ENCODE results near the gene EPB41L3.

The EPB41L3 gene

GRCh38 chr18:5530629-5531178 lies 13.1 kb downstream of the EPB41L3 start:
- TF ChIP-seq CTCF (IDR thresholded peaks at IDR 0.05) = no peak
- no peak for DNase-seq
- Mint-ChIP-seq H3K4me1 (peaks cover 33% of the 10 kb centered on the region), H3K9me3 (no peaks in the 10 kb centered on the region), H3K27ac (no peak overlapping the region), H3K36me3 (ENCODE audit: low read depth) (peaks cover 8% of the 10 kb centered on the region), H3K4me3 (no peak overlapping the region), H3K27me3 (ENCODE audit: low read depth, poor library complexity) (no peaks in the 10 kb centered on the region)

- Mint-ChIP-seq H3K27ac (no peak overlapping the region), H3K36me3 (ENCODE audit: low read depth) (no peaks in the 10 kb centered on the region), H3K4me1 (peaks cover 39% of the 10 kb centered on the region), H3K4me3 (no peak overlapping the region), H3K9me3 (no peaks in the 10 kb centered on the region), H3K27me3 (ENCODE audit: low read depth, poor library complexity) (no peaks in the 10 kb centered on the region)
- TF ChIP-seq CTCF (IDR thresholded peaks at IDR 0.05) = no peak
- no peak for DNase-seq
Observed at GRCh38 chr18:5529471-5529870, 14.3 kb downstream of the EPB41L3 start.

- Mint-ChIP-seq H3K27ac (peak overlapping the region; percentile 17), H3K36me3 (ENCODE audit: low read depth) (no peaks in the 10 kb centered on the region)
Observed at GRCh38 chr18:5527603-5528002, 16.2 kb downstream of the EPB41L3 start.

GRCh38 chr18:5524660-5525059 lies 19.1 kb downstream of the EPB41L3 start:
- Mint-ChIP-seq H3K4me1 (peaks cover 25% of the 10 kb centered on the region), H3K4me3 (no peak overlapping the region), H3K27ac (no peak overlapping the region), H3K27me3 (ENCODE audit: low read depth, poor library complexity) (no peaks in the 10 kb centered on the region), H3K36me3 (ENCODE audit: low read depth) (no peaks in the 10 kb centered on the region), H3K9me3 (no peaks in the 10 kb centered on the region)
- no peak for DNase-seq
- no peak for TF ChIP-seq CTCF (IDR thresholded peaks at IDR 0.05)

More at GRCh38 chr18:5527603-5528002, 16.2 kb downstream of the EPB41L3 start:
- no peak overlapping the region for H3K4me3 Mint-ChIP-seq
- no peaks in the 10 kb centered on the region for H3K9me3 Mint-ChIP-seq
- peaks cover 40% of the 10 kb centered on the region for H3K4me1 Mint-ChIP-seq
- DNase-seq = no peak
- no peak for TF ChIP-seq CTCF (IDR thresholded peaks at IDR 0.05)
- no peaks in the 10 kb centered on the region for H3K27me3 Mint-ChIP-seq (ENCODE audit: low read depth, poor library complexity)

- Mint-ChIP-seq H3K4me1 (peaks cover 29% of the 10 kb centered on the region), H3K9me3 (no peaks in the 10 kb centered on the region), H3K4me3 (no peak overlapping the region), H3K36me3 (ENCODE audit: low read depth) (no peaks in the 10 kb centered on the region), H3K27me3 (ENCODE audit: low read depth, poor library complexity) (peaks cover 4% of the 10 kb centered on the region), H3K27ac (no peak overlapping the region)
- TF ChIP-seq CTCF (IDR thresholded peaks at IDR 0.05) = no peak
- no peak for DNase-seq
Observed at GRCh38 chr18:5521000-5521399, 22.8 kb downstream of the EPB41L3 start.

GRCh38 chr18:5520464-5520863 lies 23.3 kb downstream of the EPB41L3 start:
- Mint-ChIP-seq H3K4me1 (peaks cover 34% of the 10 kb centered on the region), H3K4me3 (no peak overlapping the region), H3K27me3 (ENCODE audit: low read depth, poor library complexity) (peaks cover 4% of the 10 kb centered on the region)

More at GRCh38 chr18:5520464-5520863, 23.3 kb downstream of the EPB41L3 start:
- no peak for DNase-seq
- TF ChIP-seq CTCF (IDR thresholded peaks at IDR 0.05) = no peak
- Mint-ChIP-seq H3K36me3 (ENCODE audit: low read depth) (no peaks in the 10 kb centered on the region), H3K9me3 (no peaks in the 10 kb centered on the region), H3K27ac (no peak overlapping the region)
